CD1c-positive myeloid dendritic cell (primary cell): Measurements from ENCODE around the gene RTL9.
"Not testable (repeated sequence)": the region's sequence is repeated elsewhere in the genome, so short reads cannot be mapped to it uniquely, and the experiment has no call there.

Experiments
- DNase-seq: peaks from one replicate; pipeline ENCODE4 v3.0.0-alpha.2; 2016; ENCODE audit errors: extremely low spot score

The RTL9 gene

DNA sequence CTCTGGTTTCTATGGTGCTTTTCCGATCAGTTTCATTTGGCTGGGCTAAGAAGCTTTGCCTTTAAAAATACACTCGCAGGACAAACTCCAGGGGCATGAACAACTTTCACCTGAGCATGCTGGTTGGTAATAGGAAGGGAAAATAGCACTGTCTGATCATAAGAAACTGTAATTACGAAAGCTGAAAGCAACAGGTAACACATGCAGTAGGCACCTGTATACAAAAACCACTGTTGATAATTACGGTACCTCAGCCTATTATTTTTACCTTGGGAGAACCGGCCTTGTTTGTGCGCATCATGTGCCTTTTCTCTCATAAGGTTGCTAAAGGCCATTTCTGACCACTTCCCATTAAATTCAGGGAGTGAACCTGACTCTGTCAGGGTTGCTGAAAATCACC is 45.7 kb downstream of the RTL9 start:
- no peak for DNase-seq

DNA sequence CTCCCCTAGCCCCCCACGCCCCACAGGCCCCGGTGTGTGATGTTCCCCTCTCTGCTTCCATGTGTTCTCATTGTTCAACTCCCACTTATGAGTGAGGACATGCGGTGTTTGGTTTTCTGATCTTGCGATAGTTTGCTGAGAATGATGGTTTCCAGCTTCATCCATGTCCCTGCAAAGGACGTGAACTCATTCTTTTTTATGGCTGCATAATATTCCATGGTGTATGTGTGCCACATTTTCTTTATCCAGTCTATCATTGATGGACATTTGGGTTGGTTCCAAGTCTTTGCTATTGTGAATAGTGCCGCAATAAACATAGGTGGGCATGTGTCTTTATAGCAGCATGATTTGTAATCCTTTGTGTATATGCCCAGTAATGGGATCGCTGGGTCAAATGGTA is 47.6 kb downstream of the RTL9 start:
- not testable (repeated sequence) for DNase-seq

DNA sequence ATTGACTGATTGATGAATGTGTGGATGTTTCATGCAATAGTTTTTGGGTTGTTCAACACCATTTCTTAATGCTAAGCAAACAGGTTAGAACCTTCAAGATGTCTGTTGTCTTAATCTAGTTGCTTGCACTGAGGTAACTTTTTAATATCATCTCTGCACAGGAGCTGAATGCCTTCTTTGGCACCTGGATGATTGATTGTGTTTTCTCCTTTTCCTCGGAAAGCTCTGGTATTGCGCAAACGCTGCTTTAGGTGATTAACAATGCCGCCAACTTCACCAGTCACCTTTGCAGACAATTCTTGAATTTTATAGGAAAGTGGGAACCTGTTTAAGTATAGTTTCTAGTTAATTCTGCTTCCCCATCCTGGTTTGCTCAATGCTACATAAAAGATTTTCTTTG is 48.2 kb downstream of the RTL9 start:
- no peak for DNase-seq

DNA sequence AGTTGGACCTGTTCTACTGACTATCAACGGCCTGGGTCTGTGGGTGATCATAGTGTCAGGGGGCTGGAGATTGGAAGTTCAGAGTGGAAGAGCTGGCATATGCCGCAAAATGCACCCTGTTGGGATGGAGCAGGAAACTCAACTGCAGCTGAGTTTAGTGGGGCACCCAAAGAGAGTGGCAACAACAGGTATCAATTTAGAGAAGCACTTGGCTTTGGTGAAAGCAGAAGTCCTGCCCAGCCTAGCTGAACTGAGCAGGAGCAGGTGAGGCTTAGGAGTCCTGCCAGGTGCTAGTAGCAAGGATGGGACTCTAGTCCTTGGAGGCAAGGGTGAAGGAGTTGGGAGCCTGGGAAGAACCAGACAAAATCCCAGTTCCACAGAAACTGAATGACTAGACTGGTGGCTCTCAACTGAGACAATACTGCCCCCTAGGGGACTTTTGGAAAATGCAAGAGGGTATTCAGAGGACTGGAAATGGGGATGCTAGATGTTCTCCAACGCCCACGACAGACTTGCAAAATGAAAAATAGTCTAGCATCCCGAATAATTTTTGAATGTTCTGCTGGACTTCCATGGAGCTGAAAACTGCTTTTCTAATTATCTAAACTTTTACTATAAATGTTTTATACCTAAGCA is 49.4 kb downstream of the RTL9 start:
- peak; percentile 64 for DNase-seq
